ENCODE results near the gene ARAF.
"Not testable (repeated sequence)": the region's sequence is repeated elsewhere in the genome, so short reads cannot be mapped to it uniquely, and the experiment has no call there.

Gene ARAF

GRCh38 chrX:47560934-47561658 lies at the start of gene ARAF:
Gene ARAF (plus strand): TSS chrX:47561205. CDS start chrX:47562968, 1,763 bp downstream.
- peak; percentile 99 to 100 for DNase-seq (ENCODE audit: low read depth in 2 of 2)
- TF ChIP-seq CTCF (IDR thresholded peaks at IDR 0.05; ENCODE audit: low read depth, low read length): no peak
- H3K4me3 ChIP-seq (replicated peaks in 1 of 2; ENCODE audit: low read depth in 2 of 2, low read length in 2 of 2): peak within 1 kb of the TSS; percentile 63 to 71

GRCh38 chrX:47512383-47512782 lies 48.6 kb upstream of the ARAF start:
- not testable (repeated sequence) for H3K4me3 ChIP-seq (replicated peaks in 1 of 2; ENCODE audit: low read depth in 2 of 2, low read length in 2 of 2); DNase-seq (ENCODE audit: low read depth in 2 of 2)

GRCh38 chrX:47513034-47513965 lies 47.7 kb upstream of the ARAF start:
- H3K4me3 ChIP-seq (replicated peaks in 1 of 2; ENCODE audit: low read depth in 2 of 2, low read length in 2 of 2): peak overlapping the region; percentile 21 to 34
- peak in 1 of 2 donors; percentile 19 for DNase-seq (ENCODE audit: low read depth in 2 of 2)

GRCh38 chrX:47514533-47515235 lies 46.3 kb upstream of the ARAF start:
- no peak for TF ChIP-seq CTCF (IDR thresholded peaks at IDR 0.05; ENCODE audit: low read depth, low read length)
- no peak overlapping the region for H3K4me3 ChIP-seq (replicated peaks in 1 of 2; ENCODE audit: low read depth in 2 of 2, low read length in 2 of 2)
- peak; percentile 36 to 81 for DNase-seq (ENCODE audit: low read depth in 2 of 2)

- TF ChIP-seq CTCF (IDR thresholded peaks at IDR 0.05; ENCODE audit: low read depth, low read length): no peak
- no peak overlapping the region for H3K4me3 ChIP-seq (replicated peaks in 1 of 2; ENCODE audit: low read depth in 2 of 2, low read length in 2 of 2)
- DNase-seq (ENCODE audit: low read depth in 2 of 2): peak in 1 of 2 donors; percentile 75
Measured at GRCh38 chrX:47515941-47516665, 44.9 kb upstream of the ARAF start.

GRCh38 chrX:47518144-47518543 lies 42.9 kb upstream of the ARAF start:
- TF ChIP-seq CTCF (IDR thresholded peaks at IDR 0.05; ENCODE audit: low read depth, low read length): no peak
- no peak overlapping the region for H3K4me3 ChIP-seq (replicated peaks in 1 of 2; ENCODE audit: low read depth in 2 of 2, low read length in 2 of 2)

GRCh38 chrX:47523297-47523696 lies 37.7 kb upstream of the ARAF start:
- DNase-seq (ENCODE audit: low read depth in 2 of 2): peak; percentile 71 to 77
- peak; percentile 62 for TF ChIP-seq CTCF (IDR thresholded peaks at IDR 0.05; ENCODE audit: low read depth, low read length)
- H3K4me3 ChIP-seq (replicated peaks in 1 of 2; ENCODE audit: low read depth in 2 of 2, low read length in 2 of 2): peak overlapping the region; percentile 58 to 64

More at GRCh38 chrX:47518144-47518543, 42.9 kb upstream of the ARAF start:
- DNase-seq (ENCODE audit: low read depth in 2 of 2): no peak

Measured in cardiac fibroblast (primary cell).